H1 (cell line): ENCODE data around the gene TINCR. TPM values are rescaled to one million over a fixed set of nuclear protein-coding genes. Genes with fewer than 3 reads are reported as not detected.

ENCODE experiments used
- ASH2L ChIP-seq: fragments of 200-600, 300-600 bp; sonication (generic); IDR thresholded peaks from one replicate; pipeline ENCODE4 v1.7.1; 2017; ENCODE audit warnings: low read length
- CHD7 ChIP-seq: fragments of 300-600 bp; sonication (generic); IDR thresholded peaks from 2 replicates; pipeline ENCODE4 v1.7.1; 2012; ENCODE audit warnings: low read length, moderate library complexity, mild to moderate bottlenecking, inconsistent platforms; ENCODE audit not compliant: insufficient replicate concordance
- RBBP5 ChIP-seq: IDR thresholded peaks from 2 replicates; pipeline ENCODE4 v1.7.1; 2012; ENCODE audit warnings: low read depth, mild to moderate bottlenecking, inconsistent platforms, low read length, moderate library complexity, borderline replicate concordance
- TAF1 ChIP-seq: IDR thresholded peaks from 2 replicates; pipeline ENCODE4 v1.6.1; 2011; ENCODE audit warnings: mild to moderate bottlenecking, low read depth, low read length
- USF2 ChIP-seq: IDR thresholded peaks from 2 replicates; pipeline ENCODE4 v1.6.1; 2011; ENCODE audit warnings: low read length, improper control_type of control experiment
- polyA plus RNA-seq, 7 experiments: library from polyadenylated mRNA; depleted of rRNA in 3 of 7; stranded (reverse) in 5 of 7; unstranded in 2 of 7; fragments of >200 nt in 5 of 7; fragments of 200-250 nt in 2 of 7; gene quantifications; 1 replicate in 5 of 7; 2 replicates in 1 of 7; 4 replicates in 1 of 7; pipeline versions ENCODE4 v1.2.1 to v1.2.3, GENCODE V29; 2011 to 2013; ENCODE audit warnings: missing spikeins in 2 of 7, mixed read lengths in 2 of 7
- total RNA-seq: library from RNA; stranded (reverse); fragmentation: NEBNext Ultra II Directional; extraction: Animal tissue kit (Norgen Biotek cat#: 25700); gene quantifications from 2 replicates; pipeline ENCODE4 v1.2.1, GENCODE V29; 2021

The TINCR gene
- total and polyA plus RNA-seq, 2 of the 8 experiments (the other 6 are each of a cell fraction or from before 2014, with no cell fraction given) = 0.52 to 1.4 TPM

GRCh38 chr19:5562280-5562679 lies 5.5 kb downstream of the TINCR start (continued):
- TF ChIP-seq CHD7 (no peak), RBBP5 (no peak), USF2 (no peak), TAF1 (no peak), ASH2L (no peak)
